Left hindlimb (tissue), 1 donor: ENCODE measurements around the gene UST.
"Not testable (repeated sequence)": the region's sequence is repeated elsewhere in the genome, so short reads cannot be mapped to it uniquely, and the experiment has no call there.

Experiments
- DNase-seq: peaks from one replicate; pipeline ENCODE4 v3.0.0-alpha.2; 2018

Gene UST

DNA sequence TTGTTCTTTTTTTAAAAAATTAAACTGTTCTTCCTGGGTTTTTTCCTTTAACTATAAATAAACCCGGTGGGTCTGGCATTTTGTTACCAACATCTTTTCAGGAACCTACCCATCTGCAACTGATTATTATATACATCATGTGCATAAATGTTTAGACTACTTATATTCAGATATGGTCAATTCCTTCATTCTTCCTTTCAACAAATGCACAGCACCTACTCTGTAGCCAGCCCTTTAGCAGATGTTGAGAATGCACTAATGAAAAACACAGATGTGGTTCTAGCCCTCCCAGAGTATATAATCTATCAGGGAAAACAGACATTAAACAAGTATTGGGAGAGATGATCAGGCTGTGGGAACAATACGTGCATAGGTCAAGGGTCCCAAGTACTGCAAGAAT lies 237.1 kb downstream of the UST start:
- no peak for DNase-seq

- no peak for DNase-seq
Measured at GRCh38 chr6:148984531-148985056, 237.8 kb downstream of the UST start.

- DNase-seq = no peak
Measured at GRCh38 chr6:148985499-148985898, 238.7 kb downstream of the UST start.

DNA sequence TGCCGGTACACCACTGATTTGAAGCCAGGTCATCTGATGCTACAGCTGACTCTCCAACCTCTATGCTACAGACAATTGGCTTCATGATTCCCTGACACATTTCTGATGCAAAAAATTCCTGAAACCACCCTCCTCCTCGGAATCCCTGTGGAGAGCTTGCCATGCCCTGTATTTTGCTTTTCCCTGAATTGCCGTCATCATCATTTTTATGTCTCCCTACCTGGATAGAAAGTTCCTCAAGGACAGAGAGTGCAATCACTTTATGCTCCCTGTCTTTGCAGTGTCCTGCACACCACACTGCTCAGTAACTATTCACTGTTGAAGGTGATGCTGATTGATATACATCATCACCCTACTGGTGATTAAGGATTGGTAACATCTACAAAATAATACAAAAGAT lies 239.8 kb downstream of the UST start:
- no peak for DNase-seq

GRCh38 chr6:148987982-148988381 lies 241.2 kb downstream of the UST start:
- no peak for DNase-seq

DNA sequence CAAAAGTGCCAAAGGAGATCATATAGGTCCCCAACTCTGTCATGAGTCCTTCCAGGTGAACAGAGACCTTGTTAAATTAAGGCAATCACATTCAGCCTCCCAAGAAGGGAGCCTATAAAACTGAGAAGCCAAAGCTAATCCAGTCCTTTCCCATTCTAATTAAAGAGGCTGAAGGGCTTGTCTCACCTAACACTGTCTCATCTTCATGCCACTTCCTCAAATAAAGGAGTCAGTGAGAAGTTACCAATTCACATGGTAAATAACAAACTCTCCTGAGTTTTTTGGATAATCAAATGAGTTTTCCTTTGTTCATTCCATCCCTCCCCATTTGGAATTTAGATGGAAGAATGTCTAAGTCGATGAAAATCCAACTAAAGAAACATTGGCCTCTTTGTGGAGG lies 242.8 kb downstream of the UST start:
- no peak for DNase-seq

GRCh38 chr6:148990403-148990802 lies 243.6 kb downstream of the UST start:
- DNase-seq = no peak

DNA sequence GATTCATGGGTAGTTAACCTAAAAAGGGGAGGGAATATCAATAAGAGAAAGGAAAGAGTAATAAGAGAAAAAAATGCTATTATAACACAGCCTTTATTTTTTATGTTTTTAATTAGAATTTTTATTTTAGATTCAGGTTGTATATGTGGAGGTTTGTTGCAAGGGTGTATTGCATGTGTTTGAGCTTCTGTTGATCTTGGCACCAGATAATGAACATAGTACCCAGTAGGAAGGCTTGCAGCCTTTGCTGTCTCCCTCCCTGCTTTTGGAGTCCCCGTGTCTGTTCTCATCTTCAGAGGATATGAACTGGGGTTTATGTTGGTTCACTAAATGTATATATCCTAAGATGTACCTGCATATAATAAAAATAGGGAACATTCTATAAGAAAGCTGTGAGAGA lies 250.0 kb downstream of the UST start:
- no peak for DNase-seq

GRCh38 chr6:148997865-148998264 lies 251.0 kb downstream of the UST start:
- no peak for DNase-seq

- no peak for DNase-seq
Measured at GRCh38 chr6:148998704-148999103, 251.9 kb downstream of the UST start.

GRCh38 chr6:148999501-148999900 lies 252.7 kb downstream of the UST start:
- no peak for DNase-seq

- DNase-seq = peak; percentile 58
Measured at GRCh38 chr6:148999929-149000468, 253.2 kb downstream of the UST start.

- no peak for DNase-seq
Measured at GRCh38 chr6:149001422-149001821, 254.6 kb downstream of the UST start.

DNA sequence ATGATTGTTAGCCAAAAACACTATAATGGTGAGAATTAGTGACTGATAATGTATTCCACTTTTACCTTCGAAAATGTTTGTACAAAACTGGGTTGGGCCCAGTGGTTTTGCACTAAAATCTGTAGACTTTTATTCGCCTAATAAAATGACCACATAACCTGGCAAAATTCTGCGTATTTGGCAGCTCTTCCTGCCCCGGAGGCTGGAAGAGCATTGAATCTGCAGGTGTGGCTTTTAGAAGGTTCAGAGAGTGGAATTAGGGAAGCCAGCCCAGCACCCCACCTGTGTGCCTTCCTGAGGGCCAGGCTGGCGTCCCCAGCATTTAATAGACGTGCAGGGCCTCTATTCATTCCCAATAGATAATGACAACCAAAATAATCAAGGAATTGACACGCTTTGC lies 256.7 kb downstream of the UST start:
- no peak for DNase-seq

GRCh38 chr6:149004664-149005063 lies 257.8 kb downstream of the UST start:
- no peak for DNase-seq

DNA sequence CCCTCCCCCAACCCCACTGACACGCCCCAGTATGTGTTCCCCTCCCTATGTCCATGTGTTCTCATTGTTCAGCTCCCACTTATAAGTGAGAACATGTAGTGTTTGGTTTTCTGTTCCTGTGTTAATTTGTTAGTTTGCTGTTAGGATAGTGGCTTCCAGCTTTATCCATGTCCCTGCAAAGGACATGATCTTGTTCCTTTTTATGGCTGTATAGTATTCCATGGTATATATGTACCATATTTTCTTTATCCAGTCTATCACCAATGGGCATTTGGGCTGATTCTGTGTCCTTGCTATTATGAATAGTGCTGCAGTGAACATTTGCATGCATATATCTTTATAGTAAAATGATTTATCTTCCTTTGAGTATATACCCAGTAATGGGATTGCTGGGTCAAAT lies 259.4 kb downstream of the UST start:
- DNase-seq = not testable (repeated sequence)

DNA sequence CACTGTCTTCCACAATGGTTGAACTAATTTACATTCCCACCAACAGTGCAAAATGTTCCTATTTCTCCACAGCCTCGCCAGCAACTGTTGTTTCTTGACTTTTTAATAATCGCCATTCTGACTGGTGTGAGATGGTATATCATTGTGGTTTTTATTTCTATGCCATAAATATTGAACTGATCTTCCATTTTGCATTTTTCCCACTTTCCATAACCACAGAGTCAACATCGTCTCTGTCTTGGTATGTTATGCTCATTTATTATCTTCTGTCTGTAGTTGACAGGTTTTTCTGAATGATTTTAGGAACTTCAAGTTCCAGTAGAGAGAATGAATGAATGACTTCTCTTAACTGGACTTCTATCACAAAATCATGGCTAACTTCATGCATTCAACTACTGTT lies 259.8 kb downstream of the UST start:
- DNase-seq = no peak

DNA sequence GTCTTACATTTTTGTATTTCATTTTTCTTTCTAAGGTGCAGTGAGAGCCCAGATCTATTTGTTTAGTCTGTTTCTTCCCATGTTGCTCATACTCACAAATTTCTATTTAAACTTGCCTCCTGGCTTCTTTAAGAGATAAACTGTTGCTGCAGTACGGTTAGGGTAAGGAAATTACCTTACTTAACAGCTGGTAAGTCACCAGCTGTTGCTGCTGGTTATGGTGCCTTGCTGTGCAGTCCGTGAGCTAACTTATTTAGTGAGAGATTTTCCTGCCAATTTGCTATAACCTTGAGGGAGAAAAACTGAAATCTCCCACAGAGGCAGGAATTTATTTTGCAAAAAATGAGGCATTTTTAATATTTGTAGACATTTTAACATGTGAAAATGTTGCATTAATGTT lies 261.0 kb downstream of the UST start:
- DNase-seq = no peak

DNA sequence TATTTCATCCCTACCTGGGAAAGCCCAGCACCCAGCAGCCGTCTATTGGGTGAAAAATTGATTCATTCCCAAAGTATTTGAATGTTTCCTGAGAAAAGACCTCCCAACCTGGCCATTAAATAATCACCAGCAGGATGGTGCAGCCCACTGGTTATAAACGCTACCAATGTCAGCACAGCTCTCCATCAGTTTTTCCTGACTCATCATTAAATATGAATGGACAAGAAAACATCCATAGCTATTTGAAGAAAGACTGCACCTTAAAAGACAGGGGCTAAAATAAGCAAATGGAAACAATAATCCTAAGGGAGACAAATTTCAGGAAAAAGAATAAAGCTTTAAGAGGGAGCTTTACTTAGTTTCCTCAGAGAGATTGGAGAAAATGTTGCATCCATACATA lies 261.9 kb downstream of the UST start:
- DNase-seq = no peak

DNA sequence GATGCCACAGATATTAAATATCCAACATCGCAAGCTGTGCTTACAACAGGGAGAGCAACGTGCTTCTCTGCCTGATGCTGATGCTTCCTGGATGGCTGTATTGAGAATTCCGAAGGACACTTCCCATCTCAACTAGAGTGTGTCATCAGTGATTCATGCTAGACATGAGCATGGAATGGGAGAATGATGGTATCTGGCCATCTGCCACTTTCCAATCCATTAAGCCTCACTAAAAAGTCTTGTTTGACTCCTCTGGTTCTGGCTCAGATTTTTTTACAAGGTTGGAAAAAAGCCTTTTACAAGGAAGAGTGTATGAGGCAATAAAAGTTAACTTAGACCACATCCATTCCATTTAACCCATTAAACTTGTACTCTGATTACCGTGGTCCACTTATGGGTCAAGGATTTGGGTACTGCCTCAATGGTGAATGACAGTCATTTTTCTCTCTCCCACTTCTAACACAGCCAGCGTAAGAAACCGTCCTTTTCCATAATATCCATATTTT lies 265.3 kb downstream of the UST start:
- DNase-seq = no peak

- no peak for DNase-seq
Measured at GRCh38 chr6:149013586-149014344, 266.9 kb downstream of the UST start.

DNA sequence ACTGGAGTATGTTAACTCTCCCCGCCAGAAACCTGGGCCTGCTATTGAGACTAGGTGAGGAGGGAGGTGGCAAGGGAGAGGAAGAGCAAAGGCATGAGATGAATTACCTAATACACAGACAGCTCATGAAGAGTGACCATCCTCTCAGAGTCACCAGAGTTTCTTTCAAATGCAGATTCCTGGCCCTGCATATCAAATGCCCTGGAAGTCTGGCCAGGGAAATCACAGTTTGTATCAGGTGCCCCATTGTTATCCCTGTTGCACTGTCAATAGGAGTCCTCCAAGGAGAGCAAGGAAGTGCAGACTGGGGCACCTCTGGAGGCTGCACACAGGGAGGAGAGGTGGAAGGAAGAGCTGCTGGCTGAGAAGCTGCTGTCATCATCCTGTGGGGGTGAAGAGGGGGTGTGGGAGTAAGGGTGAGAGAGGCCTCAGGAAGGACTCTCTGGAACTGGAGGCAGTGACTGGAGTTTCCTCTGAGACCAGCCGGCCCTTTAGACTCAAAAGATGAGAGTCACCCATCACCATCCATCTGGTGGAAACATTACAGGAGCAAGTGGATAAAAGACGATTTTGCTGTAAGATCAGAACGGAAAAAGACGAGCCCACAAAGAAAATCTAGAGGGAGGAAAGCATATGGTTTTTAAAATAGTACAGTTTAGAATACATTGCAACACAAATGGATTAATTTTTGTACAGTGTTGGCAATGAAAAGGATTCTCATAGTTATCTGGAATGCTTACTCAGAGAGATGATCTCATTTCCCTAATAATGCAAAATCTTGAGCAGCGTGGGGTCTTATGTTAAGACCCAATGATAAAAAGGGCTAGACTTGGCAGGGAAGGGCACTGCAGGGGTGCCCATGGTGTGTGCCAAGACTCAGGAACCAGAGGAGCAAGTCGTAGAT lies 268.1 kb downstream of the UST start:
- no peak for DNase-seq
